ENCODE measurements around the gene RAB37. TPM values are rescaled to one million over a fixed set of nuclear protein-coding genes. Genes with fewer than 3 reads are reported as not detected.

RAB37 gene
- total RNA-seq, 1 donor from 2014 or later, result 4.6 TPM

Other genes starting within 250 kb of the RAB37 start
- 0.24 TPM for gene CD300LB, start 205.8 kb upstream of the RAB37 start, total RNA-seq (ENCODE audit: insufficient read depth, low replicate concordance)
- gene CD300C, start 191.1 kb upstream of the RAB37 start, total RNA-seq (ENCODE audit: insufficient read depth, low replicate concordance), result 0.48 TPM
- not detected for gene CD300H, start 169.7 kb upstream of the RAB37 start, total RNA-seq (ENCODE audit: insufficient read depth, low replicate concordance)
- gene CD300LD, start 145.0 kb upstream of the RAB37 start, total RNA-seq (ENCODE audit: insufficient read depth, low replicate concordance), result not detected
- 0.72 TPM for gene CD300E, start 113.5 kb upstream of the RAB37 start, total RNA-seq (ENCODE audit: insufficient read depth, low replicate concordance)
- 3.1 TPM for gene CD300LF, start 24.3 kb upstream of the RAB37 start, total RNA-seq (ENCODE audit: insufficient read depth, low replicate concordance)
- gene NHERF1, start 11.4 kb downstream of the RAB37 start, total RNA-seq (ENCODE audit: insufficient read depth, low replicate concordance), result 12.5 TPM
- gene NAT9, start 39.1 kb downstream of the RAB37 start, total RNA-seq (ENCODE audit: insufficient read depth, low replicate concordance), result 18.1 TPM
- gene GRIN2C, start 122.6 kb downstream of the RAB37 start, total RNA-seq (ENCODE audit: insufficient read depth, low replicate concordance), result 4.1 TPM
- gene FDXR, start 135.7 kb downstream of the RAB37 start, total RNA-seq (ENCODE audit: insufficient read depth, low replicate concordance), result 1.7 TPM
- gene FADS6, start 156.4 kb downstream of the RAB37 start, total RNA-seq (ENCODE audit: insufficient read depth, low replicate concordance), result not detected
- gene USH1G, start 186.0 kb downstream of the RAB37 start, total RNA-seq (ENCODE audit: insufficient read depth, low replicate concordance), result 2.9 TPM
- gene OTOP2, start 187.0 kb downstream of the RAB37 start, total RNA-seq (ENCODE audit: insufficient read depth, low replicate concordance), result 0.72 TPM
- not detected for gene OTOP3, start 198.6 kb downstream of the RAB37 start, total RNA-seq (ENCODE audit: insufficient read depth, low replicate concordance)
- 8.9 TPM for gene HID1, start 235.5 kb downstream of the RAB37 start, total RNA-seq (ENCODE audit: insufficient read depth, low replicate concordance)

Measured in umbilical cord (tissue), 1 donor.